Activated CD4-positive, CD25-positive, alpha-beta regulatory T cell (primary cell): ENCODE data around the gene SYT7.
"Not testable (repeated sequence)": the region's sequence is repeated elsewhere in the genome, so short reads cannot be mapped to it uniquely, and the experiment has no call there.

Experiments used
- DNase-seq, 4 experiments: peaks; one replicate each; lab custom pipeline; 2025; lab: John Stamatoyannopoulos, UW

The SYT7 gene

DNA sequence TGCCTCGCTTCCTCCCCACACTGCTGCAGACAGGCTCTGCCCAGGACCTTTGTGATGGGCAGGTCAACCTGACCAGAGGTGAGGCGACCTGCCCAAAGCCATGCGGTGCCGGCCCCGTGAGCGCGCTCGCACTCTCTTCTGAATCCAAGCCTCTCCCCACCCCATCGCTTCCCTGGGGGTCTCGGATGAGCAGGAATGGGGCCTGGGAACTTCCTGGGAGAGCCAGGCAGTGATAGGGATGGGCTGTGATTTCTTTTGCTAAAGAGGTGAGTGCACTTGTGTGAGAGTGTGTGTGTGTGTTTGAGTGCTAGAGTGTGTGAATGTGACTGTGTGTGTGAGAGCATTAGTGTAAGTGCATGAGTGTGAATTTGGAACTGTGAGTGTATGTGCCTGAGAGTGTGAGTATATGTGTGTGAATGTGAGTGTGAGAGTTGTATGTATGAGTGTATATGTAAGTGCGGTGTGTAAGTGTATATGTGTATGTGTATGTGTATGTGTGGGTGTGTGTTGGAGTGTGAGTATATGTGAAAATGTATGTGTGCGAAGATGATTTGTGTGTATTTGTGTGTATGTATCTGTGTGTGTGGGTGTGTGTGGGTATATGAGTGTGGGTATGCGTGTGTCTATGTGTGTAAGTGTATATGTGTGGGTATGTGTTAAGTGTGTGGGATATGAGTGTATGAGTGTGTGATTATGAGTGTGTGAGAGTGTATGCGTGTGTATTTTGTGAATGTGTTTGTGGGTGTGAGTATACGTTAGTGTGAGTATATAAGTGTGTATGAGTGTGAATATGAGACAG is 84.1 kb downstream of the SYT7 start:
- DNase-seq, result no peak

- no peak for DNase-seq
Observed at GRCh38 chr11:61495801-61496601, 84.9 kb downstream of the SYT7 start.

GRCh38 chr11:61494381-61494961 is 86.4 kb downstream of the SYT7 start:
- DNase-seq, result no peak

- DNase-seq, result no peak
Observed at GRCh38 chr11:61491736-61492395, 89.0 kb downstream of the SYT7 start.

GRCh38 chr11:61489833-61490721 is 90.8 kb downstream of the SYT7 start:
- no peak for DNase-seq

GRCh38 chr11:61488651-61489291 is 92.1 kb downstream of the SYT7 start:
- no peak for DNase-seq

DNA sequence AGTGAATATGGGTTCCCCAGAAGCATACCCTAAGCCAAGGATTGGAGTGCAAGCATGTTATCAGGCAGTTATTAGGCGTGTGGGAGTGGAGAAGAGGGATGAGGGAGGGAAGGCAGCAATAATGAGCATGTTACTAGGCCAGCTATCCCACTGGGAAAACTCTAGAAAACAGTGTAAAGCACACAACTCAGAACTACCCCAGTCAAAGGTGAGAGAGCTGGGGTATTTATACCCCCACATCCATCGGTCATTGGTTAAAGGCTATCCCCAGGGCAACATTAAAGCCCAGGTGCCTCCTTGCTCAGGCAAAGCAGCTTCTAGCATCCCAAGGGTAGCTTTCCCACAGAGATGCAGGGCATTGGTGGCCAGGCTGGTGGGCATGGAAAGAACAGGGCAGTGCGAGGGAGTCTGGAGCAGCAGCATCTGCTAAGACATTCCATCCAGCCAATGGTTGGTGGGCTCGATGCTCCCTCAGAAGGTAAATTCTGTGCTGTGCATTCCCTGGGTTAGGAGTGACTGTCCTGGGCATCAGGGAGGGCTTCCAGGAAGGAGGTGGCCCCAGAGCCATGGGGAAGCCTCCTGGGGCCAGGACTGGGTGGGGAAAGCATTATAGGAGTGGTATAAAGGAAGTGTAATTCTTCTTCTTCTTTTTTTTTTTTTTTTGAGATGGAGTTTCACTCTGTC is 93.4 kb downstream of the SYT7 start:
- DNase-seq, result no peak

GRCh38 chr11:61486779-61487178 is 94.1 kb downstream of the SYT7 start:
- DNase-seq, result no peak

DNA sequence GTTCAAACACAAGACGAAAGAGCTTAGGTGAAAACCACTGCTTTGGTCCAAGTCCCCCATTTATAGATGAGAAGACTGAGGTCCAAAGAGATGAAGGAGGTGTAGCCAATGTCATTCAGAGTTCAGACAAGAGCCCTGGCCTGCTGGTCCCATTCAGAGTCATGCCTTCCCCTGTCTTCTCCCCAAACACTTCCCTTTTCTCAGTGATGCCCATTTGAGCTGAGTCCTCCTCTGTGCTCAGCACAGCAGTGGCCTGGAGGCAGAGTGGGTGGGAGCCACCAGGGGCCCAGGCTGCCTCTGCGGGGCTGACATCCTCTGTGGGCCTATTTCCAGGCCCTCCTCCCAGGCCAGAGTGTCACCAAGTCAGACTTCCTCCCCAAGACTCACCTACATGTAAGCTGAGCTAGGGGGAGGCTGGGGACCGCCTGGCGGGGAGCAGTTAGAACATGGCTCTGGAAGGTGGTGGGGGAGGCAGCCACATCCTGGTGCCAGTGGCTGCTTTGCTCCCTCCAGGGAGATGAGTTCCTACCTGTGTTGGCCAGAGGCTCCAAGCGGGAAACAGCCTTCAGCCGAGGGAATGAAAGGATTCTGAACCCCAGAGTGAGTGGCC is 94.8 kb downstream of the SYT7 start:
- no peak for DNase-seq

DNA sequence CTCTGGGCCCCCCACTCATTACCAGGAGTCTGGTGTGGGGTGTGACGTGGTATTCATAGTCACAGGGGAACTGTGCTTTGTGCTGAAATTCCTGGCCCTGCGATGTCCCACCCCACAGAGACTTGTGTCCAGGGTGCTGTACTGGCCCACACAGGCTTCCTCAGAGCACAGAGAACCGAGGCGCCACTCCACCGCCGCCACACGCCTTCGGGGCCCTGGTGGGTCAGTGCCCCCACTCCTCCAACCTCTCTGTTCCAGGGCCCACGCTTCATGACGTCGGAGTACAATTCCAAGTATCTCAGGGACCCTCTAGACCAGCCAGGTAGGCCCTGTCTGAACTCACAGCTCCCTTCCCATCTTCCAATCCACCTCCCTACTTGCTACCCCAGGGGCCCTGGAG is 95.8 kb downstream of the SYT7 start:
- DNase-seq, result no peak

DNA sequence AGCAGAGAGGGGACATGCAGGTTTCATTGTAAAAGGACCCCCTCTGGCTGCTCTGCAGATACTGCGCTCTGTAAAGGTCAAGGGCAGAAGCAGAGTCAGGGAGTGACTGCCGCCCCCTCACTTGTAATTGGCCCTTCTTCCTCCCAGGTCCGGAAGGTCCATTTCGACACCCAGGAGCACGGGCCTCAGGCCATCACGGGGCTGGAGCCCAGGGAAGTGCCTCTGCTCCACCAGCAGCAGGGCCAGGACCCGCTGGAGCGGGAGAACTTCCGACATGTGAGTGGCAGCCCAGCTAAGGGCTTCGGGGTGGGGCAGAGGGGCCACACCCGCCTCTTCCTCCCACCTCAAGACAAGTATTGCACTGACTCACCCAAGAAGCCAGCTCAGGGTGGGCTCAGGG is 96.3 kb downstream of the SYT7 start:
- DNase-seq, result no peak

DNA sequence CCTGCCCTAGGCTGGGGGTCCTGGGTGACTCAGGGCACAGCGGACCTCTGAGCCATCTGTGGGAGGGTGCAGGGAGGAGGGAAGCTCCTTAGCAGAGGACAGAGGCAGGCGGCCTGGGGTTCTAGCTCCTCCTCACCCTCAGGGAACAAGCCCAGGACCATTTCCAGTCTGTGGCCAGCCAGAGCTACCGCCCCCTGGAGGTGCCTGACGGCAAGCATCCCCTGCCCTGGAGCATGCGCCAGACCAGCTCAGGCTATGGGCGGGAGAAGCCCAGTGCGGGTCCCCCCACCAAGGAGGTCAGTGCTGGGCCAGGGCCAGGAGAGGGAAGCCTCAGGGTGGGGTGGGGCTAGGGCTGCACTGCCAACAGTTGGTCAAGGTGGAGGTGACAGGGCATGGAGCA is 98.4 kb downstream of the SYT7 start:
- no peak for DNase-seq

- no peak for DNase-seq
Observed at GRCh38 chr11:61481806-61482205, 99.1 kb downstream of the SYT7 start.

- no peak for DNase-seq
Observed at GRCh38 chr11:61480994-61481335, 99.9 kb downstream of the SYT7 start.

- DNase-seq, result no peak
Observed at GRCh38 chr11:61480261-61480993, 100.4 kb downstream of the SYT7 start.

DNA sequence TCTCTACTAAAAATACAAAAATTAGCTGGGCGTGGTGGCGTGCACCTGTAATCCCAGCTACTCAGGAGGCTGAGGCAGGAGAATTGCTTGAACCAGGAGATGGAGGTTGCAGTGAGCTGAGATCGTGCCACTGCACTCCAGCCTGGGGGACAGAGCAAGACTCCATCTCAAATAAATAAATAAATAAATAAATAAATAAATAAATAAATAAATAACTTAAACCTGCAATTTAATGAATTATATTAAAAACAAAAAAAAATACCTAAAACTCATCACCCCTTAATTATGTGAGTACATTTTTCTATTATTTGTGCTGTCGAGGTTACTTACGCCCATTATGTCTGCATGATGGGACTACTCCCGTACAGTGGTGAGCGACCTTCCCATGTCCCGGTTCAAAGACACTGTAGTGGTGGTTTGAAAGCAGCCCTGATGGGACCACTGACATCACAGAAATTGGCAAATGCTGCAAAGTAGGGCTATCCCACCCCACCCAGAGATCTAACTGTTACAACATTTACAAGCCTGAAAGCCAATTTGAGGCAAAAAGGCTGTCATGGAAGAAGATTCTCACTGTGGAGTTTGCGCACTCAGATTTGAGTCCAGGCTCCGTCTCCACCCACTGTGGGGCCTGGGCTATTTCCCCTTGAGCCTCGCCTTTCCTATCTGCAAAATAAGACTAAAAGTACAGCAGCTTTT is 101.4 kb downstream of the SYT7 start:
- DNase-seq, result not testable (repeated sequence)

GRCh38 chr11:61477727-61478148 is 103.1 kb downstream of the SYT7 start:
- peak in 3 of 4 experiments; percentile 9 to 45 (median 42) for DNase-seq

DNA sequence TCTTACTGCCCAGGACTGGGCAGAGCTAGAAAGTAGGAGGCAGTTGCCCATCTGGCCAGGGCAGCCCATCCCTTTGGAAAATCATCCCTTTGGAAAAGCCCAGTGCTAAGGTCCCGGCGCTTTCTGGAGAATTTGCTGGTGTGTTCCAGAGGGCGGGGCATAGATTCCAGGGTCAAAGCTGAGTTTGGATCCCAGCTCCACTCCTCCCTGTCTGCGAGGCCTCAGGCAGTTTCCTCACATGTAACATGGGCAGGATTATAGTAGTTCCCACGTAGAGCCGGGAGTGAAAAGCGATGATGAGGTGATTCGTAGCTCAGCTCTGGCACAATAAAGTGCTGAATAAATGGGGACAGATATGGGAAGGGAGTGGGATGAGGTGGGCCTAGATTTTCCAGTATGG is 103.8 kb downstream of the SYT7 start:
- no peak for DNase-seq

- no peak for DNase-seq
Observed at GRCh38 chr11:61476371-61476770, 104.5 kb downstream of the SYT7 start.
